GM12892 (cell line): Measurements from ENCODE around the gene GNAO1.

Source experiments
- POLR2A ChIP-seq: IDR thresholded peaks from 2 replicates; pipeline ENCODE4 v1.6.1; 2011; ENCODE audit warnings: low read depth, low read length, control low read depth
- POLR2AphosphoS5 ChIP-seq: IDR thresholded peaks from 2 replicates; pipeline ENCODE4 v1.6.1; 2011; ENCODE audit warnings: low read depth, low read length, control low read depth
- TAF1 ChIP-seq: IDR thresholded peaks from 2 replicates; pipeline ENCODE4 v1.6.1; 2011; ENCODE audit warnings: low read depth, mild to moderate bottlenecking, control low read depth, low read length, borderline replicate concordance

DNA sequence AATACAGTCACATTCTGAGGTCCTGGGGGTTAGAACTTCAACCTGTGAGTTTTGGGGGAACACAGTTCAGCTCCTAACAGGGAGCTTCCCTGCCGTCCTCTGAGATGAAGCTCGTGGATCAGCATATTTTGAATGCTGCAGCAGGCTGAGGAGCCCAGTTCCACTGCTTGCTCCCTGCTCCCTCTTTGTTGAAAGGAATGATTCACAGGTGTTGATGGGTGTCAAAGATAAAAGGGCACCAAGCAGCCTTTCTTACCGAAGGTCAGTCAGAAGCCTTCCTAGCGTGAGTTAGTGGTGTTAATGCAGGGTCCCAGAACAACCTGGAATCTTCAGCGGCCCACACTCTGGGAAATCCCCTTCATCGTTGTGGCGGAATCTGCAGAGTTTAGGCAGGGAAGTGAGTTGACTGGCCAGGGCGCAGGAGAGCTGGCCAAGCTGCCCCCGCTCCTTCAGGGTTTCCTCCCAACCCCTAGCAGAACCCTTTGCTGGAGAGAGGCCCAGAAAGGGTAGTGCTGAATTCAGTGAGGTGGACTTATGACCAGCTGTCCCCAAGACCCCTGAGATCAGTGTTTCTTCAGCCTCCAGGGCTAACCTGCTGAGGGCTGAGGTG lies 114.8 kb downstream of the GNAO1 start:
- TF ChIP-seq POLR2AphosphoS5 (no peak), POLR2A (no peak), TAF1 (no peak)
